H9 (cell line): ENCODE results near the gene TECRL. TPM values are rescaled to one million over a fixed set of nuclear protein-coding genes. Genes with fewer than 3 reads are reported as not detected.

ENCODE experiments used
- DNase-seq: peaks from one replicate; pipeline ENCODE4 v3.0.0-alpha.2; 2017
- H2AFZ ChIP-seq: one replicate; pipeline ENCODE4 v1.6.1; 2013; ENCODE audit warnings: mild to moderate bottlenecking, low read length, control low read depth, moderate library complexity
- H2AK5ac ChIP-seq: 2 replicates; pipeline ENCODE4 v1.6.1; 2013; ENCODE audit warnings: low read length, control low read depth, mixed read lengths; ENCODE audit not compliant: insufficient read length
- H2BK120ac ChIP-seq: one replicate; pipeline ENCODE4 v1.6.1; 2013; ENCODE audit warnings: low read depth, mild to moderate bottlenecking, low read length, control low read depth, inconsistent platforms; ENCODE audit not compliant: poor library complexity, severe bottlenecking
- H2BK12ac ChIP-seq: 2 replicates; pipeline ENCODE4 v1.6.1; 2013; ENCODE audit warnings: low read length, control low read depth, mixed read lengths, low read depth; ENCODE audit not compliant: insufficient read length
- H2BK15ac ChIP-seq: 2 replicates; pipeline ENCODE4 v1.6.1; 2013; ENCODE audit warnings: low read depth, low read length, control low read depth
- H2BK20ac ChIP-seq: one replicate; pipeline ENCODE4 v1.6.1; 2013; ENCODE audit warnings: low read depth, mild to moderate bottlenecking, low read length, control low read depth, inconsistent platforms; ENCODE audit not compliant: poor library complexity, severe bottlenecking
- H2BK5ac ChIP-seq: 2 replicates; pipeline ENCODE4 v1.6.1; 2013; ENCODE audit warnings: low read length, control low read depth, mixed read lengths; ENCODE audit not compliant: insufficient read length
- H3K14ac ChIP-seq: 2 replicates; pipeline ENCODE4 v1.6.1; 2013; ENCODE audit warnings: low read length, control low read depth; ENCODE audit not compliant: insufficient read depth
- H3K18ac ChIP-seq: 2 replicates; pipeline ENCODE4 v1.6.1; 2013; ENCODE audit warnings: low read depth, mild to moderate bottlenecking, mixed read lengths, low read length, control low read depth; ENCODE audit not compliant: insufficient read length
- H3K23ac ChIP-seq: 2 replicates; pipeline ENCODE4 v1.6.1; 2013; ENCODE audit warnings: low read length, control low read depth, mixed read lengths, low read depth; ENCODE audit not compliant: insufficient read length
- H3K23me2 ChIP-seq: 2 replicates; pipeline ENCODE4 v1.6.1; 2013; ENCODE audit warnings: low read depth, mild to moderate bottlenecking, mixed read lengths, low read length, control low read depth; ENCODE audit not compliant: insufficient read length, poor library complexity, severe bottlenecking
- H3K27ac ChIP-seq: 2 replicates; pipeline ENCODE4 v1.5.1; 2013; ENCODE audit warnings: low read length, control low read depth, mixed read lengths, low read depth; ENCODE audit not compliant: insufficient read length
- H3K27me3 ChIP-seq: 2 replicates; pipeline ENCODE4 v1.6.1; 2013; ENCODE audit warnings: low read length, control low read depth, inconsistent platforms; ENCODE audit not compliant: insufficient read depth
- H3K4ac ChIP-seq: 2 replicates; pipeline ENCODE4 v1.6.1; 2013; ENCODE audit warnings: low read depth, mild to moderate bottlenecking, control low read depth, inconsistent platforms, low read length, moderate library complexity
- H3K4me1 ChIP-seq: 2 replicates; pipeline ENCODE4 v1.6.1; 2013; ENCODE audit warnings: low read length, control low read depth, inconsistent platforms; ENCODE audit not compliant: insufficient read depth
- H3K4me2 ChIP-seq: 2 replicates; pipeline ENCODE4 v1.6.1; 2013; ENCODE audit warnings: low read length, control low read depth, mixed read lengths; ENCODE audit not compliant: insufficient read length, insufficient read depth
- H3K56ac ChIP-seq: 2 replicates; pipeline ENCODE4 v1.6.1; 2013; ENCODE audit warnings: low read depth, mild to moderate bottlenecking, mixed read lengths, low read length, control low read depth; ENCODE audit not compliant: insufficient read length
- H3K79me1 ChIP-seq: 2 replicates; pipeline ENCODE4 v1.6.1; 2013; ENCODE audit warnings: low read depth, mild to moderate bottlenecking, moderate library complexity, low read length, control low read depth, inconsistent platforms; ENCODE audit not compliant: insufficient read depth, poor library complexity, severe bottlenecking
- H3K79me2 ChIP-seq: 2 replicates; pipeline ENCODE4 v1.6.1; 2013; ENCODE audit warnings: low read length, control low read depth, inconsistent platforms; ENCODE audit not compliant: insufficient read depth
- H3K9ac ChIP-seq: 2 replicates; pipeline ENCODE4 v1.6.1; 2013; ENCODE audit warnings: low read length, control low read depth, mixed read lengths; ENCODE audit not compliant: insufficient read length; ENCODE audit errors: extremely low read depth
- H3K9me3 ChIP-seq: one replicate; pipeline ENCODE4 v1.6.1; 2013; ENCODE audit warnings: low read depth, low read length, inconsistent platforms; ENCODE audit not compliant: control insufficient read depth
- H3T11ph ChIP-seq: one replicate; pipeline ENCODE4 v1.6.1; 2013; ENCODE audit warnings: mild to moderate bottlenecking, low read length, control low read depth, inconsistent platforms
- H4K20me1 ChIP-seq: one replicate; pipeline ENCODE4 v1.6.1; 2013; ENCODE audit not compliant: control insufficient read depth, insufficient read length, insufficient read depth
- H4K5ac ChIP-seq: 2 replicates; pipeline ENCODE4 v1.6.1; 2013; ENCODE audit warnings: low read depth, mild to moderate bottlenecking, mixed read lengths, low read length, control low read depth; ENCODE audit not compliant: insufficient read length
- H4K8ac ChIP-seq: replicated peaks from 2 replicates; pipeline ENCODE4 v1.6.1; 2013; ENCODE audit warnings: low read length, control low read depth, mixed read lengths, low read depth; ENCODE audit not compliant: insufficient read length
- H4K91ac ChIP-seq: 2 replicates; pipeline ENCODE4 v1.6.1; 2013; ENCODE audit warnings: low read depth, mild to moderate bottlenecking, moderate library complexity, mixed read lengths, low read length, control low read depth; ENCODE audit not compliant: insufficient read length
- H3K27ac Mint-ChIP-seq, 3 experiments: 2 replicates in 2 of 3; 3 replicates in 1 of 3; pipeline ENCODE4 v1.8.0; 2020 to 2021; ENCODE audit warnings: mixed read lengths in 3 of 3, mild to moderate bottlenecking in 1 of 3, moderate library complexity in 1 of 3
- H3K27me3 Mint-ChIP-seq: 2 replicates; pipeline ENCODE4 v1.8.0; 2021; ENCODE audit warnings: low read depth, mild to moderate bottlenecking, moderate library complexity, mixed read lengths
- H3K36me3 Mint-ChIP-seq, 3 experiments: 2 replicates in 2 of 3; 3 replicates in 1 of 3; pipeline ENCODE4 v1.8.0; 2020 to 2021; ENCODE audit warnings: low read depth in 3 of 3, mixed read lengths in 3 of 3; ENCODE audit not compliant: insufficient read depth in 1 of 3
- H3K4me1 Mint-ChIP-seq, 2 experiments: 2 replicates each; pipeline ENCODE4 v1.8.0; 2020; ENCODE audit warnings: mixed read lengths in 2 of 2
- H3K4me3 Mint-ChIP-seq, 2 experiments: 2 replicates in 1 of 2; 3 replicates in 1 of 2; pipeline ENCODE4 v1.8.0; 2020 to 2021; ENCODE audit warnings: mild to moderate bottlenecking in 2 of 2, mixed read lengths in 2 of 2, moderate library complexity in 1 of 2
- H3K9me3 Mint-ChIP-seq, 2 experiments: 2 replicates in 1 of 2; 3 replicates in 1 of 2; pipeline ENCODE4 v1.8.0; 2020; ENCODE audit warnings: mild to moderate bottlenecking in 2 of 2, mixed read lengths in 2 of 2, moderate library complexity in 1 of 2
- WGBS: extraction: QIAGEN DNeasy Blood & Tissue Kit; methylation state at CpG from one replicate; pipeline ENCODE4 v1.1.7; 2013; ENCODE audit warnings: missing lambda C conversion rate, low lambda C conversion rate, mixed read lengths; ENCODE audit not compliant: insufficient read length; ENCODE audit errors: extremely low coverage; 5-methylcytosine and 5-hydroxymethylcytosine counted together
- total RNA-seq: library from RNA; stranded (reverse); gene quantifications from 2 replicates; pipeline ENCODE4 v1.2.1, GENCODE V29; 2021
- TF ChIP-seq, protein P1 (sequence below): fragments of 200-600 bp; sonication (generic); conservative IDR thresholded peaks from 3 replicates; pipeline ENCODE4 v1.8.0; 2021; ENCODE audit warnings: antibody characterized with exemption, mild to moderate bottlenecking

TECRL gene
- total RNA-seq, 1 experiment from 2014 or later = not detected

DNA sequence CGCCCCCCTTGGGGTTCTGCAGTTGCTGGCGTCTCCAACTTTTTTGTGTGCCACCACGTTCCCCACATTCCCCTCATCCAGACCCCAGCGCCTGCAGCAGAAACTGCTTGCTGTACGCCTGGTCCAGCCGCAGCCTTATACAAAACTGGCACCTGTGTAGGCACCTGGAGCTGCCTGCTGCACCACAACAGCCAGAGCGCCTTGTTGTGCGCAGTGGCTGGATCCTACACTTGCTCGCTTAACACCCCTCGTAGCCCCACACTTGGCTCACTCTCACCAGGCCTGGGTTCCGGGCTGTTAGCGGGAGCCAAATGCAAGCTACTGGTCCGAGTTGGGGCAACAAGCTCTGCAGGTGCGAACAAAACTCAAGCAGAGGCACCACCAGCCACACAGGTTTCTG, 136.8 kb downstream of the TECRL start:
- Histone ChIP-seq H2BK12ac (no peak overlapping the region), H3K14ac (no peak overlapping the region), H3T11ph (no peak overlapping the region), H2AFZ (no peak overlapping the region), H2BK15ac (no peak overlapping the region), H3K79me1 (no peaks in the 10 kb centered on the region), H3K79me2 (no peaks in the 10 kb centered on the region), H3K27ac (no peak overlapping the region), H3K23me2 (no peaks in the 10 kb centered on the region), H4K5ac (no peak overlapping the region), H2BK5ac (no peak overlapping the region), H3K18ac (no peak overlapping the region), H4K20me1 (no peaks in the 10 kb centered on the region), H3K23ac (no peak overlapping the region), H3K56ac (no peak overlapping the region), H2BK120ac (no peak overlapping the region), H3K27me3 (no peaks in the 10 kb centered on the region), H2AK5ac (no peak overlapping the region), H3K4me2 (no peak overlapping the region), H3K9ac (no peak overlapping the region), H3K4me1 (no peaks in the 10 kb centered on the region), H3K9me3 (no peaks in the 10 kb centered on the region), H4K91ac (no peak overlapping the region), H3K4ac (no peak overlapping the region), H2BK20ac (no peak overlapping the region), H4K8ac (no peak overlapping the region)
- H3K9me3 Mint-ChIP-seq = peaks cover 0 to 12% of the 10 kb centered on the region in 2 experiments; a peak in 4 of 5 replicates
- WGBS = no CpG with 5 or more reads among the region's 14 CpGs
- TF ChIP-seq, protein P1, sequence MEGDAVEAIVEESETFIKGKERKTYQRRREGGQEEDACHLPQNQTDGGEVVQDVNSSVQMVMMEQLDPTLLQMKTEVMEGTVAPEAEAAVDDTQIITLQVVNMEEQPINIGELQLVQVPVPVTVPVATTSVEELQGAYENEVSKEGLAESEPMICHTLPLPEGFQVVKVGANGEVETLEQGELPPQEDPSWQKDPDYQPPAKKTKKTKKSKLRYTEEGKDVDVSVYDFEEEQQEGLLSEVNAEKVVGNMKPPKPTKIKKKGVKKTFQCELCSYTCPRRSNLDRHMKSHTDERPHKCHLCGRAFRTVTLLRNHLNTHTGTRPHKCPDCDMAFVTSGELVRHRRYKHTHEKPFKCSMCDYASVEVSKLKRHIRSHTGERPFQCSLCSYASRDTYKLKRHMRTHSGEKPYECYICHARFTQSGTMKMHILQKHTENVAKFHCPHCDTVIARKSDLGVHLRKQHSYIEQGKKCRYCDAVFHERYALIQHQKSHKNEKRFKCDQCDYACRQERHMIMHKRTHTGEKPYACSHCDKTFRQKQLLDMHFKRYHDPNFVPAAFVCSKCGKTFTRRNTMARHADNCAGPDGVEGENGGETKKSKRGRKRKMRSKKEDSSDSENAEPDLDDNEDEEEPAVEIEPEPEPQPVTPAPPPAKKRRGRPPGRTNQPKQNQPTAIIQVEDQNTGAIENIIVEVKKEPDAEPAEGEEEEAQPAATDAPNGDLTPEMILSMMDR = no peak
- H3K4me3 Mint-ChIP-seq = no peak overlapping the region
- peaks cover 5 to 6% of the 10 kb centered on the region in 2 experiments for H3K4me1 Mint-ChIP-seq
- DNase-seq = peak; percentile 30
- H3K27me3 Mint-ChIP-seq = no peaks in the 10 kb centered on the region
- no peak overlapping the region for H3K27ac Mint-ChIP-seq
- peaks cover 2 to 9% (median 3%) of the 10 kb centered on the region in 3 experiments; a peak in 4 of 7 replicates for H3K36me3 Mint-ChIP-seq
